ENCODE results near the gene CEP120.

Gene CEP120

DNA sequence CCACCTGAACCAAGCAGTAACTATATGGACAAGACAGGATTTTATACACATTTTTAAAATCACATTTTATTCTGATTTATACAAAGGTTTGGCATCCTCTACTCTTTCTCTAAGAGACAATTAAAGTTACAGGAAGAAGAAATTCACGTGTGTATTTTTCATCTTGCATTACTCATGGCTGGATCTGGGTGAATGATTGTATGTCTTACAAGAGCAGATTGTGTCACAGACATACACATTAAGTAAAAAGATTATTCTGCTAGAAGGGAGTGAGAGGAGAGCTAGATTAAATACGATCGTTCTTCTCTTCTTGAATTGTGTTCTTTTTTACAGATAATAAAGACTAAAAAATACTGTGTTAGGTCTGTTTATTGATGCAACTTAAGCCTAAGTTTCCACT lies 20.8 kb upstream of the CEP120 start:
- H3K27ac ChIP-seq (ENCODE audit: low read depth, low read length), result no peak overlapping the region
- H3K4me2 ChIP-seq (ENCODE audit: low read depth, low read length, poor library complexity, severe bottlenecking), result no peak overlapping the region
- no peaks in the 10 kb centered on the region for H3K79me2 ChIP-seq (ENCODE audit: insufficient read depth, low read length)
- H3K27me3 ChIP-seq (ENCODE audit: low read length), result no peaks in the 10 kb centered on the region
- no peaks in the 10 kb centered on the region for H4K20me1 ChIP-seq (ENCODE audit: low read depth, low read length)
- H2AFZ ChIP-seq (ENCODE audit: low read depth, low read length, severe bottlenecking), result no peak overlapping the region
- no peak overlapping the region for H3K4me3 ChIP-seq (ENCODE audit: insufficient read depth, low read length, poor library complexity, severe bottlenecking)
- H3K9me2 ChIP-seq (replicated peaks; ENCODE audit: insufficient read depth, low read length), result no peaks in the 10 kb centered on the region
- no peaks in the 10 kb centered on the region for H3K9me3 ChIP-seq (ENCODE audit: insufficient read depth, low read length)
- TF ChIP-seq CTCF (IDR thresholded peaks at IDR 0.05; ENCODE audit: insufficient read depth, low read length, poor library complexity, severe bottlenecking) (no peak), EZH2phosphoT487 (conservative IDR thresholded peaks at IDR 0.05; ENCODE audit: low read length) (no peak)
- H3F3A ChIP-seq (ENCODE audit: insufficient read depth), result no peaks in the 10 kb centered on the region
- H3K9ac ChIP-seq (ENCODE audit: low read length), result no peak overlapping the region
- H3K36me3 ChIP-seq (ENCODE audit: low read length), result no peaks in the 10 kb centered on the region

GRCh38 chr5:123441408-123441807 lies 18.2 kb upstream of the CEP120 start:
- no peak overlapping the region for H3K27ac ChIP-seq (ENCODE audit: low read depth, low read length)
- H3K9me2 ChIP-seq (replicated peaks; ENCODE audit: insufficient read depth, low read length), result no peaks in the 10 kb centered on the region
- H3K79me2 ChIP-seq (ENCODE audit: insufficient read depth, low read length), result no peaks in the 10 kb centered on the region
- H2AFZ ChIP-seq (ENCODE audit: low read depth, low read length, severe bottlenecking), result no peak overlapping the region
- H4K20me1 ChIP-seq (ENCODE audit: low read depth, low read length), result no peaks in the 10 kb centered on the region
- H3K9me3 ChIP-seq (ENCODE audit: insufficient read depth, low read length), result no peaks in the 10 kb centered on the region
- H3K4me2 ChIP-seq (ENCODE audit: low read depth, low read length, poor library complexity, severe bottlenecking), result no peak overlapping the region
- no peak overlapping the region for H3K4me3 ChIP-seq (ENCODE audit: insufficient read depth, low read length, poor library complexity, severe bottlenecking)
- H3F3A ChIP-seq (ENCODE audit: insufficient read depth), result no peaks in the 10 kb centered on the region
- TF ChIP-seq EZH2phosphoT487 (conservative IDR thresholded peaks at IDR 0.05; ENCODE audit: low read length) (no peak), CTCF (IDR thresholded peaks at IDR 0.05; ENCODE audit: insufficient read depth, low read length, poor library complexity, severe bottlenecking) (no peak)
- H3K36me3 ChIP-seq (ENCODE audit: low read length), result no peaks in the 10 kb centered on the region
- H3K27me3 ChIP-seq (ENCODE audit: low read length), result no peaks in the 10 kb centered on the region
- no peak overlapping the region for H3K9ac ChIP-seq (ENCODE audit: low read length)

DNA sequence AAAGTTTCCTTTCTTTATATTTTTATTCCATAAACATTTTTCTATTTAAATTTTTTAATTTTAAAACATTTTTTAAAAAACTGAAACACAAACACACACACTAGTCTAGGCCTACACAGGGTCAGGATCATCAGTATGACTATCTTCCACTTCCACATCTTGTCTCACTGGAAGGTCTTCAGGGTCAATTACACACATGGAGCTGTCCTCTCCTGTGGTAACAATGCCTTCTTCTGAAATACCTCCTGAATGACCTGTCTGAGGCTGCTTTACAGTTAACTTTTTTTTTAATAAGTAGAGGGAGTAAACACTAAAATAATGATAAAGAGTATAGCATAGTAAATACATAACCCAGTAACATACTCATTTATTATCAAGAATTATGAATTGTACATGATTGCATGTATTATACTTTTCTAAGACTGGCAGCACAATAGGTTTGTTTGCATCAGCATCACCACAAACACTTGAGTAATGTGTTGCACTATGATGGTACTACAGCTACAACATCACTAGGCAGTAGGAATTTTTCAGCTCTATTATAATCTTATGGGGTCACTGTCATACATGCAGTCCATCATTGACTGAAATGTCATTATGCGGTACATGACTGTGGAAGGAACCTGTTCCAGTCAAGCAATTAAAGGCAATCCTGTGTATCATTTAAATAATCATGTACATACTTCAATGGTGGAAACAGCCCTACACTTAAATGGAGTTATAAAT lies 17.4 kb upstream of the CEP120 start:
- no peaks in the 10 kb centered on the region for H3K9me3 ChIP-seq (ENCODE audit: insufficient read depth, low read length)
- H4K20me1 ChIP-seq (ENCODE audit: low read depth, low read length), result no peaks in the 10 kb centered on the region
- H2AFZ ChIP-seq (ENCODE audit: low read depth, low read length, severe bottlenecking), result no peak overlapping the region
- H3K9ac ChIP-seq (ENCODE audit: low read length), result no peak overlapping the region
- H3K9me2 ChIP-seq (replicated peaks; ENCODE audit: insufficient read depth, low read length), result no peaks in the 10 kb centered on the region
- H3K36me3 ChIP-seq (ENCODE audit: low read length), result no peaks in the 10 kb centered on the region
- no peak overlapping the region for H3K27ac ChIP-seq (ENCODE audit: low read depth, low read length)
- H3F3A ChIP-seq (ENCODE audit: insufficient read depth), result no peaks in the 10 kb centered on the region
- H3K27me3 ChIP-seq (ENCODE audit: low read length), result no peaks in the 10 kb centered on the region
- no peak overlapping the region for H3K4me2 ChIP-seq (ENCODE audit: low read depth, low read length, poor library complexity, severe bottlenecking)
- H3K4me3 ChIP-seq (ENCODE audit: insufficient read depth, low read length, poor library complexity, severe bottlenecking), result no peak overlapping the region
- no peaks in the 10 kb centered on the region for H3K79me2 ChIP-seq (ENCODE audit: insufficient read depth, low read length)
- TF ChIP-seq CTCF (IDR thresholded peaks at IDR 0.05; ENCODE audit: insufficient read depth, low read length, poor library complexity, severe bottlenecking) (no peak), EZH2phosphoT487 (conservative IDR thresholded peaks at IDR 0.05; ENCODE audit: low read length) (no peak)
